Glomerular endothelial cell (primary cell): ENCODE data around the gene ADAM20. TPM values are rescaled to one million over a fixed set of nuclear protein-coding genes. Genes with fewer than 3 reads are reported as not detected.
"Not testable (repeated sequence)": the region's sequence is repeated elsewhere in the genome, so short reads cannot be mapped to it uniquely, and the experiment has no call there.

Experiments
- DNase-seq: peaks from one replicate; pipeline ENCODE4 v3.0.0-alpha.2; 2011; ENCODE audit warnings: low read depth, low spot score; ENCODE audit errors: extremely low read depth
- total RNA-seq: library from RNA; depleted of rRNA; stranded (reverse); fragments of >200 nt; gene quantifications from 2 replicates; pipeline ENCODE4 v1.2.3, GENCODE V29; 2015

ADAM20 gene
- total RNA-seq: 0.10 and 0.47 TPM in 2 replicates

- no peak for DNase-seq
Observed at GRCh38 chr14:70534904-70535303, at the start of gene ADAM20. TSS of gene ADAM20 (minus strand) at chr14:70535004. CDS start at chr14:70524757, 10,247 bp downstream.

GRCh38 chr14:70576891-70577290 is 42.1 kb upstream of the ADAM20 start:
- no peak for DNase-seq

- no peak for DNase-seq
Observed at GRCh38 chr14:70573050-70573449, 38.2 kb upstream of the ADAM20 start.

- no peak for DNase-seq
Observed at GRCh38 chr14:70571139-70571538, 36.3 kb upstream of the ADAM20 start.

GRCh38 chr14:70567791-70568190 is 33.0 kb upstream of the ADAM20 start:
- peak; percentile 12 for DNase-seq

GRCh38 chr14:70563869-70564268 is 29.1 kb upstream of the ADAM20 start:
- no peak for DNase-seq

- DNase-seq: no peak
Observed at GRCh38 chr14:70563417-70563816, 28.6 kb upstream of the ADAM20 start.

- DNase-seq: no peak
Observed at GRCh38 chr14:70558356-70558755, 23.6 kb upstream of the ADAM20 start.

- DNase-seq: no peak
Observed at GRCh38 chr14:70555890-70556289, 21.1 kb upstream of the ADAM20 start.

- no peak for DNase-seq
Observed at GRCh38 chr14:70538087-70538486, 3.3 kb upstream of the ADAM20 start.

- no peak for DNase-seq
Observed at GRCh38 chr14:70536830-70537229, 2.0 kb upstream of the ADAM20 start.

- no peak for DNase-seq
Observed at GRCh38 chr14:70530417-70530816, 4.4 kb downstream of the ADAM20 start.

GRCh38 chr14:70527501-70528105 is 7.2 kb downstream of the ADAM20 start:
- DNase-seq: no peak

- no peak for DNase-seq
Observed at GRCh38 chr14:70525691-70526090, 9.1 kb downstream of the ADAM20 start.

GRCh38 chr14:70515811-70516210 is 19.0 kb downstream of the ADAM20 start:
- DNase-seq: no peak

- DNase-seq: no peak
Observed at GRCh38 chr14:70514168-70515069, 20.4 kb downstream of the ADAM20 start.

- DNase-seq: no peak
Observed at GRCh38 chr14:70498191-70498590, 36.6 kb downstream of the ADAM20 start.

GRCh38 chr14:70489579-70490200 is 45.1 kb downstream of the ADAM20 start:
- DNase-seq: no peak

GRCh38 chr14:70477356-70478105 is 57.3 kb downstream of the ADAM20 start:
- DNase-seq: not testable (repeated sequence)

- DNase-seq: not testable (repeated sequence)
Observed at GRCh38 chr14:70475459-70475858, 59.3 kb downstream of the ADAM20 start.

GRCh38 chr14:70473825-70474224 is 61.0 kb downstream of the ADAM20 start:
- no peak for DNase-seq
